Left ventricle myocardium inferior (tissue), 1 donor: Measurements from ENCODE around the gene JTB. TPM values are rescaled to one million over a fixed set of nuclear protein-coding genes. Genes with fewer than 3 reads are reported as not detected.

Experiments
- DNase-seq: peaks from one replicate; pipeline ENCODE4 v3.0.0-alpha.2; 2020
- H3K27ac ChIP-seq: fragments of 200-600 bp; replicated peaks from 2 replicates; pipeline ENCODE4 v1.8.0; 2021
- H3K27me3 ChIP-seq: fragments of 200-600 bp; 2 replicates; pipeline ENCODE4 v1.8.0; 2021; ENCODE audit warnings: low read depth
- H3K36me3 ChIP-seq: fragments of 200-600 bp; 2 replicates; pipeline ENCODE4 v1.8.0; 2021
- H3K4me1 ChIP-seq: fragments of 200-600 bp; 2 replicates; pipeline ENCODE4 v1.8.0; 2021
- H3K4me3 ChIP-seq: fragments of 200-600 bp; 2 replicates; pipeline ENCODE4 v1.8.0; 2021; ENCODE audit warnings: mild to moderate bottlenecking, moderate library complexity
- H3K9me3 ChIP-seq: fragments of 200-600 bp; replicated peaks from 2 replicates; pipeline ENCODE4 v1.8.0; 2021
- CTCF ChIP-seq: fragments of 200-600 bp; IDR thresholded peaks from 2 replicates; pipeline ENCODE4 v1.8.0; 2021; ENCODE audit warnings: antibody characterized with exemption, mild to moderate bottlenecking, borderline replicate concordance
- intact Hi-C: fragments of 100-400 bp; cut with micrococcal nuclease; formaldehyde crosslinking; loops from one replicate; pipeline ENCODE4 v1.11.0; 2022
- total RNA-seq: library from RNA; stranded (reverse); fragmentation: NEBNext Ultra II Directional; extraction: Animal tissue kit (Norgen Biotek cat#: 25700); gene quantifications from one replicate; pipeline ENCODE4 v1.2.1, GENCODE V29; 2021
- donor health status: DM: no; HTN: yes; CAD: no; lungs with severe emphysema.

JTB gene
- total RNA-seq, 1 donor from 2014 or later, result 75.8 TPM

GRCh38 chr1:153933430-153933829 lies 44.0 kb downstream of the JTB start:
- Histone ChIP-seq H3K36me3 (peaks cover 69% of the 10 kb centered on the region), H3K9me3 (no peaks in the 10 kb centered on the region), H3K4me1 (peaks cover 9% of the 10 kb centered on the region), H3K4me3 (no peak overlapping the region), H3K27me3 (no peaks in the 10 kb centered on the region), H3K27ac (no peak overlapping the region)
- DNase-seq, result no peak
- TF ChIP-seq CTCF, result no peak
- intact Hi-C loops, result no loop called here

- TF ChIP-seq CTCF, result no peak
- intact Hi-C loops, result no loop called here
- H3K9me3 ChIP-seq, result no peaks in the 10 kb centered on the region
- peaks cover 60% of the 10 kb centered on the region for H3K36me3 ChIP-seq
- H3K4me3 ChIP-seq, result no peak overlapping the region
- no peak for DNase-seq
- peaks cover 16% of the 10 kb centered on the region for H3K4me1 ChIP-seq
- H3K27me3 ChIP-seq, result no peaks in the 10 kb centered on the region
- no peak overlapping the region for H3K27ac ChIP-seq
Observed at GRCh38 chr1:153932156-153933131, 45.0 kb downstream of the JTB start.

GRCh38 chr1:153929981-153930948 lies 47.2 kb downstream of the JTB start:
- intact Hi-C loops, result no loop called here
- peak overlapping the region; percentile 63 for H3K27ac ChIP-seq
- no peak for TF ChIP-seq CTCF
- H3K9me3 ChIP-seq, result no peaks in the 10 kb centered on the region
- peaks cover 16% of the 10 kb centered on the region for H3K4me1 ChIP-seq
- DNase-seq, result no peak
- no peak overlapping the region for H3K4me3 ChIP-seq
- no peaks in the 10 kb centered on the region for H3K27me3 ChIP-seq
- peaks cover 38% of the 10 kb centered on the region for H3K36me3 ChIP-seq

GRCh38 chr1:153929426-153929825 lies 48.0 kb downstream of the JTB start:
- no peak for DNase-seq
- H3K9me3 ChIP-seq, result no peaks in the 10 kb centered on the region
- intact Hi-C loops, result no loop called here
- no peak overlapping the region for H3K4me3 ChIP-seq
- H3K36me3 ChIP-seq, result peaks cover 29% of the 10 kb centered on the region
- H3K27ac ChIP-seq, result peak overlapping the region; percentile 63
- H3K27me3 ChIP-seq, result no peaks in the 10 kb centered on the region
- TF ChIP-seq CTCF, result no peak
- H3K4me1 ChIP-seq, result peaks cover 16% of the 10 kb centered on the region

GRCh38 chr1:153928791-153929341 lies 48.6 kb downstream of the JTB start:
- H3K36me3 ChIP-seq, result peaks cover 24% of the 10 kb centered on the region
- no peaks in the 10 kb centered on the region for H3K9me3 ChIP-seq
- H3K27ac ChIP-seq, result peak overlapping the region; percentile 63
- H3K4me1 ChIP-seq, result peaks cover 20% of the 10 kb centered on the region
- intact Hi-C loops, result no loop called here
- no peak for TF ChIP-seq CTCF
- no peak for DNase-seq
- H3K27me3 ChIP-seq, result no peaks in the 10 kb centered on the region
- H3K4me3 ChIP-seq, result no peak overlapping the region
